Neutrophil (primary cell): ENCODE results near the gene GOLGA6A.
"Not testable (repeated sequence)": the region's sequence is repeated elsewhere in the genome, so short reads cannot be mapped to it uniquely, and the experiment has no call there.

Source experiments
- H3K27ac ChIP-seq: fragments of 200-600 bp; sonication (generic); 2 replicates; pipeline ENCODE4 v1.5.1; 2016; ENCODE audit warnings: mild to moderate bottlenecking, moderate library complexity
- H3K27me3 ChIP-seq: fragments of 200-600 bp; sonication (generic); 2 replicates; pipeline ENCODE4 v1.6.0; 2016; ENCODE audit warnings: mild to moderate bottlenecking
- H3K36me3 ChIP-seq: fragments of 200-600 bp; sonication (generic); 2 replicates; pipeline ENCODE4 v1.5.1; 2017
- H3K4me1 ChIP-seq, 2 experiments: fragments of 200-600 bp in 1 of 2; sonication (generic) in 1 of 2; 1 replicate in 1 of 2; 2 replicates in 1 of 2; pipeline versions ENCODE4 v1.5.1 to v1.6.1; 2013 to 2016; ENCODE audit warnings: low read depth in 1 of 2, low read length in 1 of 2, mild to moderate bottlenecking in 1 of 2, moderate library complexity in 1 of 2; ENCODE audit not compliant: control insufficient read depth in 1 of 2, insufficient read depth in 1 of 2
- H3K4me3 ChIP-seq, 2 experiments: fragments of 200-600 bp in 1 of 2; sonication (generic) in 1 of 2; 1 replicate in 1 of 2; 2 replicates in 1 of 2; pipeline ENCODE4 v1.5.1; 2013 to 2016; ENCODE audit warnings: low read depth in 1 of 2, low read length in 1 of 2, mild to moderate bottlenecking in 1 of 2, moderate library complexity in 1 of 2
- H3K9me3 ChIP-seq: fragments of 200-600 bp; sonication (generic); 2 replicates; pipeline ENCODE4 v1.5.1; 2016
- CTCF ChIP-seq: fragments of 200-600 bp; sonication (generic); IDR thresholded peaks from 2 replicates; pipeline ENCODE4 v1.5.1; 2016; ENCODE audit warnings: antibody characterized with exemption

GOLGA6A gene

GRCh38 chr15:74060251-74060650 is 22.1 kb downstream of the GOLGA6A start:
- H3K27me3 ChIP-seq, result no peaks in the 10 kb centered on the region
- no peak for TF ChIP-seq CTCF

GRCh38 chr15:74059050-74059833 is 23.1 kb downstream of the GOLGA6A start:
- H3K36me3 ChIP-seq, H3K27me3 ChIP-seq, H3K9me3 ChIP-seq, H3K4me3 ChIP-seq, H3K4me1 ChIP-seq, H3K27ac ChIP-seq: not testable (repeated sequence)

More at GRCh38 chr15:74060251-74060650, 22.1 kb downstream of the GOLGA6A start:
- H3K4me3 ChIP-seq, result no peak overlapping the region
- no peak overlapping the region for H3K27ac ChIP-seq
- no peaks in the 10 kb centered on the region for H3K4me1 ChIP-seq
- no peaks in the 10 kb centered on the region for H3K9me3 ChIP-seq
- H3K36me3 ChIP-seq, result no peaks in the 10 kb centered on the region

- H3K27ac ChIP-seq, H3K27me3 ChIP-seq, H3K9me3 ChIP-seq, H3K36me3 ChIP-seq, H3K4me3 ChIP-seq: not testable (repeated sequence)
- H3K4me1 ChIP-seq, result peaks cover 8 to 14% of the 10 kb centered on the region in 2 experiments
Observed at GRCh38 chr15:74056330-74056729, 26.0 kb downstream of the GOLGA6A start.

- no peak overlapping the region for H3K27ac ChIP-seq
- H3K4me1 ChIP-seq, result peaks cover 13 to 19% of the 10 kb centered on the region in 2 experiments
- no peak for TF ChIP-seq CTCF
- no peak overlapping the region for H3K4me3 ChIP-seq
- H3K27me3 ChIP-seq, result no peaks in the 10 kb centered on the region
- H3K9me3 ChIP-seq, result no peaks in the 10 kb centered on the region
- no peaks in the 10 kb centered on the region for H3K36me3 ChIP-seq
Observed at GRCh38 chr15:74055804-74056203, 26.5 kb downstream of the GOLGA6A start.

GRCh38 chr15:74053941-74054529 is 28.3 kb downstream of the GOLGA6A start:
- Histone ChIP-seq H3K36me3 (no peaks in the 10 kb centered on the region), H3K4me1 (peaks cover 16 to 23% of the 10 kb centered on the region in 2 experiments), H3K9me3 (no peaks in the 10 kb centered on the region), H3K27me3 (no peaks in the 10 kb centered on the region), H3K4me3 (no peak overlapping the region), H3K27ac (no peak overlapping the region)
- TF ChIP-seq CTCF, result peak; percentile 76

- H3K9me3 ChIP-seq, result no peaks in the 10 kb centered on the region
- H3K4me3 ChIP-seq, result no peak overlapping the region
- peaks cover 16 to 25% of the 10 kb centered on the region in 2 experiments for H3K4me1 ChIP-seq
- no peaks in the 10 kb centered on the region for H3K27me3 ChIP-seq
- no peak for TF ChIP-seq CTCF
- no peak overlapping the region for H3K27ac ChIP-seq
- H3K36me3 ChIP-seq, result no peaks in the 10 kb centered on the region
Observed at GRCh38 chr15:74053517-74053916, 28.8 kb downstream of the GOLGA6A start.

- peak overlapping the region; percentile 71 for H3K27ac ChIP-seq
- not testable (repeated sequence) for H3K9me3 ChIP-seq, H3K4me3 ChIP-seq, H3K27me3 ChIP-seq, H3K36me3 ChIP-seq
- H3K4me1 ChIP-seq, result peaks cover 19 to 29% of the 10 kb centered on the region in 2 experiments
Observed at GRCh38 chr15:74052271-74053260, 29.8 kb downstream of the GOLGA6A start.
